Fibroblast of skin of back (primary cell): Measurements from ENCODE around the gene CCDC24.

Experiments
- DNase-seq: peaks from one replicate; pipeline ENCODE4 v3.0.0-alpha.2; 2013

CCDC24 gene

GRCh38 chr1:43999455-43999854 lies 8.1 kb downstream of the CCDC24 start:
- no peak for DNase-seq

DNA sequence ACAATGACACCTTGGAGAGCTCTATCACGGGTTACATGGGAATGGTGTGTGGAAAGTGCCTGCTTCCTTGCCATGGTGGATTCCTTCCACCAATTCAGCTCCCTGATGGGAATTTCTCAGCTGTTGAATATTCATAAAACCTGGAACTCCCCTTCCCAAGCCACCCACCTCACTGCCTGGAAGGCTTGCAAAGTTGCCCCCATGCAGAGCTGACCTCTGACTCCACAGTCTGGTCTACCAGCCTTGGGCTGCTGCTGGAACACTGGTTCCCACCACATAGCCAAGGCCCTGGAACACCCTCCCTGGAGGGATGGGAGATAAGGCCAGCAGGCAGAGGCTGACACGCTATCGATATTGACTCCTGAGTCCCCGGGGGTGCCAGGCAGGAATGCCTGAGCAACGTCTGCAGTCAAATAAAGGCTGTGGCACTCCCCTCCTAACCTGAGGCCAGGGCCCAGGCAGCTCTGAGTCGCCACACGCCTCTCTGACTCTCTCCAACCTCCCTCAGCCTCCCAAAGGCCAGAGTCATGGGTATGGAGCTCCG lies 8.8 kb downstream of the CCDC24 start:
- DNase-seq: no peak

DNA sequence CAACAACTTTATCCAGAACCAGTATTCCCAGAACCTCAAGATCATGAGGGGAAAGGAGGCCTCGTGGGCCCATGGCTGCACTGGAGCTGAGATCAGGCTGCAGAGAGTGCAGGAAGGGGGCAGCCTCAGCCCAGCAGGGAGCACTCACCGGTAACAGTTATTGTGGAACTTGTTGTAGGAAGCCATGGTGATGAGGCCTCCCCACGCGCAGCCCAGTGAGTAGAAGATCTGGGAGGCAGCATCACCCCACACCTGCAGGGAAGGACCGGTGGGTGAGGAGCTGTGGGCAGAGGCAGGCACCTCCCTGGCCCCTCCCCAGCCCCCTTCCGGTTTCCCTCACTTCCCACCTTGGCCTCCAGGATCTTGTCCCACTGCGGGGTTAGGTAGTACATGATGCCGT lies 10.8 kb downstream of the CCDC24 start:
- DNase-seq: no peak

DNA sequence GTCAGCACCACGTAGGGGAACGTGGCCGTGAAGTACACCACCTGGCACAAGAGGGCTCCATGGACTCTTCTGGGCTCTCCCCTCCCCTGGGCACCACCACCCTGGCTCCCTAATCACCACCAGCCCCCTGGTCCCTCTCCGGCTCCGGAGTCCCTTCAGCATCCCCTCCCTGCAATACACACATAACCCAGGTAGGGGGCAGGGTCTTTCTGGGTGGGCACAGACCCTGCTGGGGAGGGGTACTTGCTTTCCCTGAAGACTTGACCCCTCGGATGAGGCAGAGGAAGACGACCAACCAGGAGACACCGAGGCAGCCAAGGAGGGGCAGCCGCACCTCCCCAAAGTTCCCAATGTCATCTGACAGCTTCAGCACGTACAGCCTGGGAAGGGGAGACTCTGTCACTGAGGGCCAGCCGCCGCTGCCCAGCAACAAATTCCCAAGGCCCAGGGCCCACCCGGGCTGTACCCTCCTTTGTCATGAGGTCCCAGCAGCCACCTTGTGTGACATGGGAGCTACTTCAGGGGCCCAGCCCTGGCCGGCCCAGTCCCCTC lies 11.3 kb downstream of the CCDC24 start:
- DNase-seq: no peak

- no peak for DNase-seq
Measured at GRCh38 chr1:44008259-44008658, 16.9 kb downstream of the CCDC24 start.

DNA sequence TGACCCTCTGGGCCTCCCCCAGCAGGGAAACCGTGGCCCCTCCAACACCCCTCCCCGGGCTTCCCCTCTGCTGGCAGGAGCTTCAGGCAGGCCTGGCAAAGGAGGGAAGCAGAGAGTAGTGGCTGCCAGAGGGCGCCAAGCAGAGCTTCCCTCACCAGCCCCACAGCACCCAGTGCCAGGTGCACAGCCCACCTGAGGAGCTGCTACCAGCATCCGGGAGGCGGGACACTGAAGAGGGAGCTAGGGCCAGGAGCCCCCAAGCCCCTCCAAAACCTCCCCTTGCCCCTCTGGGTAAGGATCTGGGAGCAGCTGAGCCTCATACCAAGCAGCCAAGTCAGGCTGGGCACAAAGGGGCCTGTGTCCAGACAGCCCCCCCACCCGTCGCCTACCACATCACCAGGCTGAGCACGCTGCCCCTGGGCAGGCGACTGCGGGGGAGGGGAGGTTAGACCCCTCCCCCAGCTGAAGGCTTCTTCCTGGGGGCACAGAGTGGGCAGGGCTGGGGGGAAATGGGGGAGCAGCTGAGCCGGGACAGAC lies 19.6 kb downstream of the CCDC24 start:
- no peak for DNase-seq

GRCh38 chr1:44012404-44012803 lies 21.0 kb downstream of the CCDC24 start:
- DNase-seq: no peak

DNA sequence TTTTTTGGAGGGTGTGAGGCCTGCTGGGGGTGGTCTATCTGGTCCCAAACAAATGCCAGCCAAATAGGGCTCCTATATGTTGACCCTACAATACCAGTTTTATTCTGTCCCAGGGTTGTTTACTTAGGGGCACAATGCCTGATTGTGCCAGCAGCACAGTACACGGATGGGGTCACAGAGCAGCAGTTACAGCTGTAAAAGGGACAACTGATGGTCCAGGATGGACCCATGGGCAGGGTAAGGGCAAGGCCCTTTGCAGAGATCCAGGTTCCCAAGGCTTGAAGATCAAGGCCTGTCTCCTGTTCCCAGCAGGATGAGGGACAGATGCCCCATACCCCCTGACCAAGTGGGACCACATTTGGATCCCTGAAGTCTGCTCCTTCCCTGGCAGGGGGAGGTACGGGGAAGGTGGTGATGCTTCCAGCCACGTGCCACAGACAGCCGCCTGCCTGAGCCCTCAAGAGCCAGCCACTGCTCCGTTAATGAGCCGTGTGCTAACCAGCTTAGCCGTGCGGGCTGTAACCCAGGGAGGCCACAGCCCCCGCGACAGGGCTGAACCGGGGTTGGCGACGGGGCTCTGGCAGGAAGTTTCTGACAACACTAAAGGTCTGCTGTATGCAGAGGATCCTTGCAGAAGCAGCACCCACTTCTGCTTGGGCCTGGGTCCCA lies 21.7 kb downstream of the CCDC24 start:
- no peak for DNase-seq

DNA sequence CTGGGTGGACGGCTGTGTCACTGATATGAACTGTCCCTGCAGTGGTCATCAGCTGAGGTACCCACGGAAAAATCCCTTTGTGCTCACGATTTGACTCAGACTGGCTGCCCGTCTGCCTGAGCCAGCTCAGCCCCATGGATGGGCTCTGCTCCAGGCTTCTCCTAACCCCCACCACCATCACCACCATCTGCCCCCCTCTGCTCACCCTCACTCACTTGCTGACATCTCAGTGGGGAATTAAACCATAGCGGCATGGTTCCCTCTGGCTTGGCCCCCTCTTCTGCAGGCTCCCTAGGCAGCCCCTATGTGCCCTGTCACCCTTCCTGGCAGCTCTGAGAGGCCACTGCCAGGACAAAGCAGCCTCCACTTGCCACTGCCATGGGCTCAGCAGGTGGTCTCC lies 22.6 kb downstream of the CCDC24 start:
- DNase-seq: no peak

DNA sequence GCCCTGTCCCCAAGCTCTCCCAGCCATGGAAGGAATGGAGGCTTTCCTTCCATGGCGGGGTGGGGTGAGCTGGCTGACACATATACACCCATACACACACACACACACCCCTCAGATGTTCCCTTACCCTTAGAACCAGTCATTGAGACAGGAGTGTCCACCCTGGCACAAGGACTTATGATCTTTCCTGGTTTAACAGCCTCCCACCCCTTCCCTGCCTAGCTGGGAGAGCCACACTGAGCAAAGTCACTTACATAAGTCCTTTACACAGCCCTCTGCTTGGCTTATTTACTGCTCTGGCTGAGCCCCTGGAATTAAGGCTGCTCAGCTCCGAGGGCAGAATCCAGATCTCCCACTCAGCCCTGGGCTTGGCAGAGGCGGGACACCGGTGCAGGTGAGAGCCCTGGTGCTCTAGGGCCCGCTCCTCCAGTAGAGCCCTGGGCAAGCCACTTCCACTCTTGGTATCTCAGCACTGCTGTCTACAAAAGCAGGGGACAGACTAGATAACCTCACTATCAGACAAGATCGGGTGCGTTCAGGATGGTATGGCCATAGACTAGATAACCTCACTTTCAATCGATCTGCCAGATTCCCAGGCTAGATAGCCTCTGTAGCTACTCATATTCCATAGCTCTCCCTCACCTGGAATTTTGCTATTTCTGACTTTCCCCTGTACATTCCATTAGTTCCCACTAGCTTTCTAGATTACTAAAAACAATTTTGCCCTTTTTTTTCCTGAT lies 23.1 kb downstream of the CCDC24 start:
- DNase-seq: no peak

GRCh38 chr1:44015206-44015605 lies 23.8 kb downstream of the CCDC24 start:
- peak; percentile 18 for DNase-seq

GRCh38 chr1:44016041-44016889 lies 24.9 kb downstream of the CCDC24 start:
- DNase-seq: no peak

DNA sequence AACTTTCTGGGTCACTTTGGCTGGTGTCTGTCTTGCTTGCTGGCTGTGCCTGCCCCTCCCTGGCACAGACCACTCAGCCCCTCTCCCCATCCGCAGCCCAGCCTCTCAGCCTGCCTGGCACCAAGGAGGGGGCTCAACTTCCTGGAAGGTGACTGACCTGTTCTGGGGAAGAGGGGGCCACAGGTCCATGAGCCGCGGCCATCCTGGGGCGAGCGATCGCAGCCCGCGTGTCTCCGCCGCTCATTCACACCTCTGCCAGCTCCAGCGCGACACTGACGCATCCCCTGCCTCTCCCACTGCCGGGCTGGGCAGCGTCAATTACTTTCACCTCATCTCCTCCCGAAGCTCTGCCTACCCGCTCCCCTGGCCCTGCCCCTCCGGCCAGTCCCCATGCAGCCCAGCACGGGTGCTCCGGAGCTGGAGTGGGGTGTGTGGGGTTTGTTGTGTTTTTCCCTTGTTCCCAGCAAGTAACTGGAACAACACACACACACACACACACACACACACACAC lies 25.5 kb downstream of the CCDC24 start:
- no peak for DNase-seq

GRCh38 chr1:44019466-44019948 lies 28.1 kb downstream of the CCDC24 start:
- DNase-seq: no peak

GRCh38 chr1:44020464-44020863 lies 29.1 kb downstream of the CCDC24 start:
- DNase-seq: no peak

DNA sequence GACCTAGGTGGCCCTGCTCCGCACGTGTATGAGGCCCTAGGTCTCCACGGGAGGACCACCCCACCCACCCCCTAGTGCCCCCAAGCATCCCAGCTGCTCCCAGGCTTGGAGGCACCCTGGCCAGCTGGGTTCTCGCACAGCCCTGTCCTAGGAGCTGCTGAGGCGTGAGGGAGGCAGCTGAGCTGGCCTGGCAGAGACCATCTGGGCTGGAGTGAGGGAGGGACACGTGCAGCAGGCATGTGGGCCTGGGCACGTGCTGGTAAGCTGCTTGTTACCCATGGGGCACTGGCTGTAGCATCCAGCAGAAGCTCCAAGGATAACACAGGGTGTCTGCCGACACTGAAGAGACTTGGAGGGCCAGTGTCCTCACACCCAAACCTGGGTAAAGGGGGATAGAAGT lies 29.8 kb downstream of the CCDC24 start:
- DNase-seq: no peak

- DNase-seq: no peak
Measured at GRCh38 chr1:44021581-44022321, 30.4 kb downstream of the CCDC24 start.

DNA sequence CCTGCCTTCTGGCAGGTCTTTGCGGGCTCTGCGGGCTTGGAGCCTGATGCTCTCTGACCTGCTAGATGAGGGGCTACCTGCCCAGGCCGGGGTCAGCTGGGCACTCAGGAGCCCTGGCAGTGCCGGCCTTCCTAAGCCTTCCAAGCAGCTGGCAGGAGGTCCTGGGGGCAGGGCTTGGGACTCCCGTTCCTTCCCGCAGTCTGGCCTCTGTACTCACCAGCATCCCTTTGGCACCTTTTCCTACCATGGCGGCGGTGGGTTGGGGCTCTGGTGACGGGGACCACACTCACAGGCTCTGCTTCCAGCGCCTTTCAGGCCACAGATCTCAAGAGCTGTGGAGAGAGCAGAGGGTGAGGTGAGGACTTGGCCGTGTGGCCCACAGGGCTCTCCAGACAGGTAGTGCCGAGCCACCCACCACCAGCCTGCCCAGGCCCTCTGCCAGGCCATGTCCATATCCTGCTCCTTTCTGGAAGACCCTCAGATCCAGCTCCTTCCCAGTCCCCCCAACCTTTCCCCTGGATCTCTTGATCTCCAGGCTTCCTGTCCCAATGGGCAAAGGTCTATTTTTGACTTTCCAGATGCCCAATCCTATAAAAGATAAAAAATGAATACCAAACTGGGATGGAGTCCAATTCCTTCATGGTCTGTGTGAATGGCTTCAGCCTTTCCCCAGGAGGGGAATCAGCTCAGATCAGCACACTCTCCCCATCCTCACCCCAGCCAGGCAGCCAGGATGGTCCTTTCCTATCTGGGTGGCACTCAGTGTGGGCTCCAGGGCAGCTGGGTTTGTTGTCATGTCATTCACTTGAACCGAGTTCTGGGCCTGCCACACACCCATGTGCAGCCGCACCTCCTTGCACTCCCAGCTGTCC lies 32.9 kb downstream of the CCDC24 start:
- no peak for DNase-seq

DNA sequence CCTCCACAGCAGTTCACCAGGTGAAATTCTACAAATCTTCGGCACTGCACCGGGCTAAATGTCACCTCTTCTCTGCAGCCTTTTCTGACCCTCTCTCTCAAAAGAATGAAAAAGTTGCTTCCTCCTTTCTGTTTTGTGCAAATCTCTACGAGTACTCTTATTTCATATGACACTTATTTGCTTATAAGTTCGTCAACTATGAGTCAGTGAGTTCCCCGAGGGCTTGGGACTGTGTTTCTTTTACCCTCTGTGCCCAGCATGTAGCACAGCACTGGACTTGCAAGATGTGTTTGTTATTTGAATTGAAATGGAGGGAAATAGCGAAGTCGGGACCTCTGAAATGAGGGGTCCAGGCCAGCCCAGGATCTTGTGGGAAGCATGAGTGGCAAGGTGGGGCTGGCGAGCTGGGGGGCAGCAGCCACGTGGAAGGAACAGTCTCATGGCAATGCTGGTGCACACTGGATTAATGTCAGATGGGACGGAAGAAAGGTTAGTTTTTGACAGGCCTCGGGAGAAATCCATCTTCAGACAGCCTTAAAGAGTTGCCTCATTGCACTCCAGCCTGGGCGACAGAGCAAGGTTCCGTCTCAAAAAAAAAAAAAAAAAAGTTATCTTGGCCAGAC lies 33.6 kb downstream of the CCDC24 start:
- DNase-seq: peak; percentile 39

DNA sequence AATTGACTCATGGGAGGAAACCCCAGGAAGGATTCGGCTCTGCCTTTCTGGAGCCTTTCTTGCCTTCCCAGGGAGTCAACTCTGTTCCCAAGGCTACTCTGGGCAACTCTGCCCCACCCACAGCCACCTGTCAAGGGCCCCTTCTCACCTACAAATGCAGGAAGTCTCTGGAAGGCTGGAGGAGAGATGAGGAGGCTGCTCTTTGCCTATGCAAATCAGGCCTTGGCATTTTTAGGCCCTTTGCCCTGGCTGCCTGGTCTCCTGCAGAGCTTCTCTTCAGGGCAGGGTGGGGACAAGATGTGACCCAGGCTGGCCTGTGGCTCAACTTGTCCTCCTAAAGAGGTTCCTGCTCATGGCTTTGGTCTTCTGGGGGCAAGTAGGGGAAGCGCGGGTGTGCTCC lies 34.4 kb downstream of the CCDC24 start:
- DNase-seq: no peak
